ENCODE results near the gene DDX25.
"Not testable (repeated sequence)": the region's sequence is repeated elsewhere in the genome, so short reads cannot be mapped to it uniquely, and the experiment has no call there.

DNA sequence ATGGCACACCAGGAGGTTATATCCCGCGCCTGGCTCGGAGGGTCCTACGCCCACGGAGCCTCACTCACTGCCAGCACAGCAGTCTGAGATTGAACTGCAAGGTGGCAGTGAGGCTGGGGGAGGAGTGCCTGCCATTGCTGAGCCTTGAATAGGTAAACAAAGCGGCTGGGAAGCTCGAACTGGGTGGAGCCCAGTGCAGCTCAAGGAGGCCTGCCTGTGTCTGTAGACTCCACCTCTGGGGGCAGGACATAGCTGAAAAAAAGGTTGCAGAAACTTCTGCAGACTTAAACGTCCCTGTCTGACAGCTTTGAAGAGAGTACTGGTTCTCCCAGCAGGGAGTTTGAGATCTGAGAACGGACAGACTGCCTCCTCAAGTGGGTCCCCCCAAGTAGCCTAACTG, 46.6 kb upstream of the DDX25 start:
- not testable (repeated sequence) for TF ChIP-seq CTCF, POLR2A (IDR thresholded peaks at IDR 0.05)

Data from lower leg skin (tissue), 3 donors.